Gastroesophageal sphincter (tissue), 4 donors: ENCODE results near the gene NHLRC2. TPM values are rescaled to one million over a fixed set of nuclear protein-coding genes. Genes with fewer than 3 reads are reported as not detected.

Source experiments
- ATAC-seq: fragments of 150-250 bp; one replicate; pipeline ENCODE4 v1.9.1; 2016; ENCODE audit warnings: mild to moderate bottlenecking, moderate library complexity
- H3K27ac ChIP-seq, 4 donors: fragments of 200-600 bp; sonication (generic) in 3 of 4; 1 replicate in 3 of 4; 2 replicates in 1 of 4; pipeline ENCODE4 v1.5.1; 2016 to 2019
- H3K27me3 ChIP-seq: fragments of 200-600 bp; sonication (generic); one replicate; pipeline ENCODE4 v1.5.1; 2019
- H3K36me3 ChIP-seq, 2 donors: fragments of 200-600 bp; sonication (generic); one replicate each; pipeline ENCODE4 v1.5.1; 2019; ENCODE audit warnings: control low read depth in 1 of 2
- H3K4me1 ChIP-seq, 3 donors: fragments of 200-600 bp; sonication (generic); 1 replicate in 2 of 3; 2 replicates in 1 of 3; pipeline ENCODE4 v1.5.1; 2016 to 2019; ENCODE audit warnings: control low read depth in 2 of 3
- H3K4me3 ChIP-seq, 2 donors: fragments of 200-600 bp; sonication (generic); one replicate each; pipeline ENCODE4 v1.5.1; 2019; ENCODE audit warnings: mild to moderate bottlenecking in 1 of 2, moderate library complexity in 1 of 2
- H3K9me3 ChIP-seq, 3 donors: fragments of 200-600 bp; sonication (generic); one replicate each; pipeline ENCODE4 v1.5.1; 2017 to 2019; ENCODE audit warnings: control low read depth in 2 of 3
- EP300 ChIP-seq: sonication (generic); formaldehyde crosslinking; IDR thresholded peaks from one replicate; pipeline ENCODE4 v1.6.1; 2017; ENCODE audit warnings: antibody characterized with exemption, mild to moderate bottlenecking
- POLR2A ChIP-seq, 2 donors: fragments of 450-650 bp; IDR thresholded peaks; one replicate each; pipeline ENCODE4 v1.6.1; 2017; ENCODE audit warnings: antibody characterized with exemption in 2 of 2, mild to moderate bottlenecking in 2 of 2, moderate library complexity in 1 of 2
- POLR2AphosphoS5 ChIP-seq: sonication (generic); formaldehyde crosslinking; IDR thresholded peaks from one replicate; pipeline ENCODE4 v1.6.1; 2017; ENCODE audit warnings: antibody characterized with exemption
- WGBS, 2 donors: methylation state at CpG; one replicate each; pipeline ENCODE4 v1.1.5; 2018; ENCODE audit warnings: low coverage in 1 of 2; 5-methylcytosine and 5-hydroxymethylcytosine counted together
- total RNA-seq, 4 donors: library from RNA; depleted of rRNA; stranded (reverse); fragments of >200 nt; gene quantifications; one replicate each; pipeline ENCODE4 v1.1.0, GENCODE V29; 2016
- TF ChIP-seq, protein P1 (sequence below), 4 experiments: fragments of 200-600 bp in 2 of 4; fragments of 450-650 bp in 2 of 4; sonication (generic) in 1 of 4; IDR thresholded peaks; one replicate each; pipeline ENCODE4 v1.5.1; 2017 to 2019; ENCODE audit warnings: antibody characterized with exemption in 4 of 4, mild to moderate bottlenecking in 2 of 4, moderate library complexity in 2 of 4

The NHLRC2 gene
- total RNA-seq, 4 donors from 2014 or later = 41.2 to 80.9 (median 62.1) TPM

DNA sequence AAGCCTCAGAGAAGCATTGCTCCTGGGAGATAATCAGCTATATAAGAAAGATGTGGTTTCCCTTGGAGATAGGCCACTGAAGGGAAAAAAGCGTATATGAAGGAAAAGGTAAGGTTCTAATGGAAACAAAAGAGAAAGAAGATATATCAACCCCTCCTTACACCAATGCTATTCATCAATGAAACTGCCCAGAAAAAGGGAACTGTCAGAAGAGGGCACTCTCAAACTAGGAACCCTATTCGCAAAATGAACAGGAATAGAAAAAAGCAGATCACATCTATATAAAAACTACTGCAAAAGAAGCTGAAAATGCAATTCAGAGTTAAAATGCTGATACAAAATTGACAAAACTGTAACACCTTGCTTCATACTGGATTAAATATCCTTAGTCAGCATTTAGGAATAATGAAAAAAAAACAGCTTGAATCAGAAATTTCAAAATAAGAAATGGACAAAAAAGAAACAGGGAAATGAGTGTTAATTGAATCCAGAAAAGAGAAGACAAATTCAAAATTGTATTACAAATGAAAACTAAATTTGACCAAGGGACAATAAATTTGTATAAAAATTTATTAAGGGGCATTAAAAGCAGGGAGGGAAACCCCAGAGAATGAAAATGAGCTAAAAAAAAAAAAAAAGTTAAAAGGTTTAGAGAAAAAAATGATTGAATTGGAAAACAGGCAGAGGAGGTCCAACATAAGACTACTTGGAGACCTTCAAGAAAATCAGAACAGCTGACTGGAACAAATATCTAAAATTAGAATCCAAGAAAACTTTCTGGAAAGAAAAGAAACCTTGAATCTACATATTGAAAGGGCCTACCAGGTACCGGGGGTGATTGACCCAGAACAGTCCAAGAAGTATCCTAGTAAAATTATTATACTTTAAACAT is 17.9 kb downstream of the NHLRC2 start:
- 100% methylated on average over 2 to 3 of the region's 3 CpGs for WGBS, 2 donors
- Histone ChIP-seq H3K36me3 (peaks cover 0 to 13% of the 10 kb centered on the region in 2 donors), H3K9me3 (peaks cover 0 to 17% (median 0%) of the 10 kb centered on the region in 3 donors), H3K27ac (no peak overlapping the region), H3K27me3 (no peaks in the 10 kb centered on the region), H3K4me3 (no peak overlapping the region), H3K4me1 (no peaks in the 10 kb centered on the region)
- ATAC-seq = no peak
- TF ChIP-seq, protein P1, sequence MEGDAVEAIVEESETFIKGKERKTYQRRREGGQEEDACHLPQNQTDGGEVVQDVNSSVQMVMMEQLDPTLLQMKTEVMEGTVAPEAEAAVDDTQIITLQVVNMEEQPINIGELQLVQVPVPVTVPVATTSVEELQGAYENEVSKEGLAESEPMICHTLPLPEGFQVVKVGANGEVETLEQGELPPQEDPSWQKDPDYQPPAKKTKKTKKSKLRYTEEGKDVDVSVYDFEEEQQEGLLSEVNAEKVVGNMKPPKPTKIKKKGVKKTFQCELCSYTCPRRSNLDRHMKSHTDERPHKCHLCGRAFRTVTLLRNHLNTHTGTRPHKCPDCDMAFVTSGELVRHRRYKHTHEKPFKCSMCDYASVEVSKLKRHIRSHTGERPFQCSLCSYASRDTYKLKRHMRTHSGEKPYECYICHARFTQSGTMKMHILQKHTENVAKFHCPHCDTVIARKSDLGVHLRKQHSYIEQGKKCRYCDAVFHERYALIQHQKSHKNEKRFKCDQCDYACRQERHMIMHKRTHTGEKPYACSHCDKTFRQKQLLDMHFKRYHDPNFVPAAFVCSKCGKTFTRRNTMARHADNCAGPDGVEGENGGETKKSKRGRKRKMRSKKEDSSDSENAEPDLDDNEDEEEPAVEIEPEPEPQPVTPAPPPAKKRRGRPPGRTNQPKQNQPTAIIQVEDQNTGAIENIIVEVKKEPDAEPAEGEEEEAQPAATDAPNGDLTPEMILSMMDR (IDR thresholded peaks at IDR 0.05) = no peak
- TF ChIP-seq EP300 = no peak
- TF ChIP-seq POLR2AphosphoS5 = no peak
- no peak for TF ChIP-seq POLR2A (IDR thresholded peaks at IDR 0.05)

GRCh38 chr10:113875212-113875611 is 20.8 kb downstream of the NHLRC2 start:
- H3K9me3 ChIP-seq = peaks cover 0 to 17% (median 0%) of the 10 kb centered on the region in 3 donors
- H3K27me3 ChIP-seq = no peaks in the 10 kb centered on the region
- TF ChIP-seq, protein P1 (IDR thresholded peaks at IDR 0.05) = no peak
- TF ChIP-seq POLR2A (IDR thresholded peaks at IDR 0.05) (no peak), POLR2AphosphoS5 (no peak), EP300 (no peak)
- ATAC-seq = no peak
- peaks cover 0 to 27% of the 10 kb centered on the region in 2 donors for H3K36me3 ChIP-seq
- no peak overlapping the region for H3K27ac ChIP-seq
- no peak overlapping the region for H3K4me3 ChIP-seq
- WGBS, 2 donors = 100% methylated on average over 1 of the region's 1 CpG
- H3K4me1 ChIP-seq = no peaks in the 10 kb centered on the region

DNA sequence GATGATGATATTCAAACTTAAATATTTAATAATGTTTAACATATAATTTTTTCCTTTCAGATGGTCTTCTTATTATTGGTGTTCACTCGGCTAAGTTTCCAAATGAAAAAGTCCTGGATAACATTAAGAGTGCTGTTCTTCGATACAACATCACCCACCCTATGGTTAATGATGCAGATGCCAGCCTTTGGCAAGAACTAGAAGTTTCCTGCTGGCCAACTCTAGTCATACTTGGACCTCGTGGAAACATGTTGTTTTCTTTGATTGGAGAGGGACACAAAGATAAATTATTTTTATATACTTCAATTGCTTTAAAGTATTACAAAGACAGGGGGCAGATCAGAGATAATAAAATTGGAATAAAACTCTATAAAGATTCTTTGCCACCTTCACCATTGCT is 22.0 kb downstream of the NHLRC2 start:
- Histone ChIP-seq H3K27me3 (no peaks in the 10 kb centered on the region), H3K9me3 (peaks cover 0 to 17% (median 0%) of the 10 kb centered on the region in 3 donors), H3K36me3 (peaks cover 0 to 37% of the 10 kb centered on the region in 2 donors), H3K4me3 (no peak overlapping the region), H3K27ac (no peak overlapping the region), H3K4me1 (no peaks in the 10 kb centered on the region)
- no peak for TF ChIP-seq POLR2A (IDR thresholded peaks at IDR 0.05)
- TF ChIP-seq, protein P1 (IDR thresholded peaks at IDR 0.05) = no peak
- no peak for TF ChIP-seq EP300
- no peak for TF ChIP-seq POLR2AphosphoS5
- 83 to 88% methylated on average over 3 of the region's 3 CpGs for WGBS, 2 donors
- ATAC-seq = no peak

- TF ChIP-seq POLR2AphosphoS5 (no peak), POLR2A (IDR thresholded peaks at IDR 0.05) (no peak), EP300 (no peak)
- TF ChIP-seq, protein P1 (IDR thresholded peaks at IDR 0.05) = no peak
- Histone ChIP-seq H3K27me3 (no peaks in the 10 kb centered on the region), H3K36me3 (peaks cover 0 to 48% of the 10 kb centered on the region in 2 donors), H3K4me1 (no peaks in the 10 kb centered on the region), H3K9me3 (no peaks in the 10 kb centered on the region), H3K27ac (no peak overlapping the region), H3K4me3 (no peak overlapping the region)
- WGBS, 2 donors = 86 to 92% methylated on average over 2 of the region's 2 CpGs
- ATAC-seq = no peak
Observed at GRCh38 chr10:113879691-113880090, 25.2 kb downstream of the NHLRC2 start.

DNA sequence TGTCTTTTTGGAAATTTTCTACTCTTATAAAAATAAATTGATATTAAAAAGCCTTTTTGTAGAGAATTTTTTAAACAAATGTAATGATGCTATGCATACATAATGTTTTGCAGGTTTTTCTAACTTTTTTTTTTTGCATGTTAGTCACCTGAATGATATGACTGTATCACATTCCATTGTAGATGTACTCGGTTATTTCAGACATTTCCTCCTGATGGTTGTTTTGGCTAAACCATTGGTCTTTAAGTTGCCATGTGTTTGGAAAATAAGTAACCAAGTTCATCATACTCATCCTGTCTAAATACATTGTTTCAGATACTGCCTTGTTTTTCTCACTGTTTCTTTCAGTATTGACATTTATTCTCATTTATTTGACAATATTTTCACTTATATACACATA is 25.8 kb downstream of the NHLRC2 start:
- H3K4me1 ChIP-seq = no peaks in the 10 kb centered on the region
- ATAC-seq = no peak
- peaks cover 0 to 48% of the 10 kb centered on the region in 2 donors for H3K36me3 ChIP-seq
- TF ChIP-seq EP300 (no peak), POLR2A (IDR thresholded peaks at IDR 0.05) (no peak), POLR2AphosphoS5 (no peak)
- TF ChIP-seq, protein P1 (IDR thresholded peaks at IDR 0.05) = no peak
- H3K27ac ChIP-seq = no peak overlapping the region
- no peak overlapping the region for H3K4me3 ChIP-seq
- H3K27me3 ChIP-seq = no peaks in the 10 kb centered on the region
- WGBS, 2 donors = 56 to 78% methylated on average over 1 of the region's 1 CpG
- no peaks in the 10 kb centered on the region for H3K9me3 ChIP-seq
